H9 (cell line): ENCODE measurements around the gene PRKCA. TPM values are rescaled to one million over a fixed set of nuclear protein-coding genes. Genes with fewer than 3 reads are reported as not detected.

Source experiments
- DNase-seq: peaks from one replicate; pipeline ENCODE4 v3.0.0-alpha.2; 2017
- H2AFZ ChIP-seq: one replicate; pipeline ENCODE4 v1.6.1; 2013; ENCODE audit warnings: mild to moderate bottlenecking, low read length, control low read depth, moderate library complexity
- H2AK5ac ChIP-seq: 2 replicates; pipeline ENCODE4 v1.6.1; 2013; ENCODE audit warnings: low read length, control low read depth, mixed read lengths; ENCODE audit not compliant: insufficient read length
- H2BK120ac ChIP-seq: one replicate; pipeline ENCODE4 v1.6.1; 2013; ENCODE audit warnings: low read depth, mild to moderate bottlenecking, low read length, control low read depth, inconsistent platforms; ENCODE audit not compliant: poor library complexity, severe bottlenecking
- H2BK12ac ChIP-seq: 2 replicates; pipeline ENCODE4 v1.6.1; 2013; ENCODE audit warnings: low read length, control low read depth, mixed read lengths, low read depth; ENCODE audit not compliant: insufficient read length
- H2BK15ac ChIP-seq: 2 replicates; pipeline ENCODE4 v1.6.1; 2013; ENCODE audit warnings: low read depth, low read length, control low read depth
- H2BK20ac ChIP-seq: one replicate; pipeline ENCODE4 v1.6.1; 2013; ENCODE audit warnings: low read depth, mild to moderate bottlenecking, low read length, control low read depth, inconsistent platforms; ENCODE audit not compliant: poor library complexity, severe bottlenecking
- H2BK5ac ChIP-seq: 2 replicates; pipeline ENCODE4 v1.6.1; 2013; ENCODE audit warnings: low read length, control low read depth, mixed read lengths; ENCODE audit not compliant: insufficient read length
- H3K14ac ChIP-seq: 2 replicates; pipeline ENCODE4 v1.6.1; 2013; ENCODE audit warnings: low read length, control low read depth; ENCODE audit not compliant: insufficient read depth
- H3K18ac ChIP-seq: 2 replicates; pipeline ENCODE4 v1.6.1; 2013; ENCODE audit warnings: low read depth, mild to moderate bottlenecking, mixed read lengths, low read length, control low read depth; ENCODE audit not compliant: insufficient read length
- H3K23ac ChIP-seq: 2 replicates; pipeline ENCODE4 v1.6.1; 2013; ENCODE audit warnings: low read length, control low read depth, mixed read lengths, low read depth; ENCODE audit not compliant: insufficient read length
- H3K23me2 ChIP-seq: 2 replicates; pipeline ENCODE4 v1.6.1; 2013; ENCODE audit warnings: low read depth, mild to moderate bottlenecking, mixed read lengths, low read length, control low read depth; ENCODE audit not compliant: insufficient read length, poor library complexity, severe bottlenecking
- H3K27ac ChIP-seq: 2 replicates; pipeline ENCODE4 v1.5.1; 2013; ENCODE audit warnings: low read length, control low read depth, mixed read lengths, low read depth; ENCODE audit not compliant: insufficient read length
- H3K27me3 ChIP-seq: 2 replicates; pipeline ENCODE4 v1.6.1; 2013; ENCODE audit warnings: low read length, control low read depth, inconsistent platforms; ENCODE audit not compliant: insufficient read depth
- H3K4ac ChIP-seq: 2 replicates; pipeline ENCODE4 v1.6.1; 2013; ENCODE audit warnings: low read depth, mild to moderate bottlenecking, control low read depth, inconsistent platforms, low read length, moderate library complexity
- H3K4me1 ChIP-seq: 2 replicates; pipeline ENCODE4 v1.6.1; 2013; ENCODE audit warnings: low read length, control low read depth, inconsistent platforms; ENCODE audit not compliant: insufficient read depth
- H3K4me2 ChIP-seq: 2 replicates; pipeline ENCODE4 v1.6.1; 2013; ENCODE audit warnings: low read length, control low read depth, mixed read lengths; ENCODE audit not compliant: insufficient read length, insufficient read depth
- H3K56ac ChIP-seq: 2 replicates; pipeline ENCODE4 v1.6.1; 2013; ENCODE audit warnings: low read depth, mild to moderate bottlenecking, mixed read lengths, low read length, control low read depth; ENCODE audit not compliant: insufficient read length
- H3K79me1 ChIP-seq: 2 replicates; pipeline ENCODE4 v1.6.1; 2013; ENCODE audit warnings: low read depth, mild to moderate bottlenecking, moderate library complexity, low read length, control low read depth, inconsistent platforms; ENCODE audit not compliant: insufficient read depth, poor library complexity, severe bottlenecking
- H3K79me2 ChIP-seq: 2 replicates; pipeline ENCODE4 v1.6.1; 2013; ENCODE audit warnings: low read length, control low read depth, inconsistent platforms; ENCODE audit not compliant: insufficient read depth
- H3K9ac ChIP-seq: 2 replicates; pipeline ENCODE4 v1.6.1; 2013; ENCODE audit warnings: low read length, control low read depth, mixed read lengths; ENCODE audit not compliant: insufficient read length; ENCODE audit errors: extremely low read depth
- H3K9me3 ChIP-seq: one replicate; pipeline ENCODE4 v1.6.1; 2013; ENCODE audit warnings: low read depth, low read length, inconsistent platforms; ENCODE audit not compliant: control insufficient read depth
- H3T11ph ChIP-seq: one replicate; pipeline ENCODE4 v1.6.1; 2013; ENCODE audit warnings: mild to moderate bottlenecking, low read length, control low read depth, inconsistent platforms
- H4K20me1 ChIP-seq: one replicate; pipeline ENCODE4 v1.6.1; 2013; ENCODE audit not compliant: control insufficient read depth, insufficient read length, insufficient read depth
- H4K5ac ChIP-seq: 2 replicates; pipeline ENCODE4 v1.6.1; 2013; ENCODE audit warnings: low read depth, mild to moderate bottlenecking, mixed read lengths, low read length, control low read depth; ENCODE audit not compliant: insufficient read length
- H4K8ac ChIP-seq: replicated peaks from 2 replicates; pipeline ENCODE4 v1.6.1; 2013; ENCODE audit warnings: low read length, control low read depth, mixed read lengths, low read depth; ENCODE audit not compliant: insufficient read length
- H4K91ac ChIP-seq: 2 replicates; pipeline ENCODE4 v1.6.1; 2013; ENCODE audit warnings: low read depth, mild to moderate bottlenecking, moderate library complexity, mixed read lengths, low read length, control low read depth; ENCODE audit not compliant: insufficient read length
- H3K27ac Mint-ChIP-seq, 3 experiments: 2 replicates in 2 of 3; 3 replicates in 1 of 3; pipeline ENCODE4 v1.8.0; 2020 to 2021; ENCODE audit warnings: mixed read lengths in 3 of 3, mild to moderate bottlenecking in 1 of 3, moderate library complexity in 1 of 3
- H3K27me3 Mint-ChIP-seq: 2 replicates; pipeline ENCODE4 v1.8.0; 2021; ENCODE audit warnings: low read depth, mild to moderate bottlenecking, moderate library complexity, mixed read lengths
- H3K36me3 Mint-ChIP-seq, 3 experiments: 2 replicates in 2 of 3; 3 replicates in 1 of 3; pipeline ENCODE4 v1.8.0; 2020 to 2021; ENCODE audit warnings: low read depth in 3 of 3, mixed read lengths in 3 of 3; ENCODE audit not compliant: insufficient read depth in 1 of 3
- H3K4me1 Mint-ChIP-seq, 2 experiments: 2 replicates each; pipeline ENCODE4 v1.8.0; 2020; ENCODE audit warnings: mixed read lengths in 2 of 2
- H3K4me3 Mint-ChIP-seq, 2 experiments: 2 replicates in 1 of 2; 3 replicates in 1 of 2; pipeline ENCODE4 v1.8.0; 2020 to 2021; ENCODE audit warnings: mild to moderate bottlenecking in 2 of 2, mixed read lengths in 2 of 2, moderate library complexity in 1 of 2
- H3K9me3 Mint-ChIP-seq, 2 experiments: 2 replicates in 1 of 2; 3 replicates in 1 of 2; pipeline ENCODE4 v1.8.0; 2020; ENCODE audit warnings: mild to moderate bottlenecking in 2 of 2, mixed read lengths in 2 of 2, moderate library complexity in 1 of 2
- WGBS: extraction: QIAGEN DNeasy Blood & Tissue Kit; methylation state at CpG from one replicate; pipeline ENCODE4 v1.1.7; 2013; ENCODE audit warnings: missing lambda C conversion rate, low lambda C conversion rate, mixed read lengths; ENCODE audit not compliant: insufficient read length; ENCODE audit errors: extremely low coverage; 5-methylcytosine and 5-hydroxymethylcytosine counted together
- total RNA-seq: library from RNA; stranded (reverse); gene quantifications from 2 replicates; pipeline ENCODE4 v1.2.1, GENCODE V29; 2021
- TF ChIP-seq, protein P1 (sequence below): fragments of 200-600 bp; sonication (generic); conservative IDR thresholded peaks from 3 replicates; pipeline ENCODE4 v1.8.0; 2021; ENCODE audit warnings: antibody characterized with exemption, mild to moderate bottlenecking

Gene PRKCA
- total RNA-seq, 1 experiment from 2014 or later = 10.5 TPM

DNA sequence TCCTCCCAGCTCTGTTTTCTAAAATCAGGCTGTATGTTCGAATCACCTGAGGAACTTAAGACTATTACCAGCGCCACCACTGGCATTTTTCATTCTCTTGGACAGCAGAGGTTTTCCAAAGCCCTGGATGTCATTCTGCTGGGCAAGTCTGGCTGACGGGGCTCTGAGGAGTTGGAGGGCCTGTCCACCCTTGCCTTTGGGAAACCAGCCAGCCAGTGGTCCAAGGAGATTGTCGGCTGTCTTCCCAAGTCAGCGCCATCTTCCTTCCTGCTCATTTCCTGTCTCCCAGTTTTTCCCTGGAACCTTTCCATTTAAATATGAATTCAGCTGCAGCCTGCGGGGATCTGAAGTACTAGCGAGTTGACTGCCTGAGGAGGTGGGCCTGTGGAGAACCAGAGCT, 258.3 kb downstream of the PRKCA start:
- Mint-ChIP-seq H3K36me3 (peaks cover 4 to 18% (median 10%) of the 10 kb centered on the region in 3 experiments), H3K9me3 (peaks cover 8 to 9% of the 10 kb centered on the region in 2 experiments)

More for the DNA sequence above, 258.3 kb downstream of the PRKCA start:
- H3K23ac ChIP-seq = no peak overlapping the region
- H2BK12ac ChIP-seq = no peak overlapping the region
- Mint-ChIP-seq H3K27ac (no peak overlapping the region; a peak in 1 of 7 replicates), H3K27me3 (no peaks in the 10 kb centered on the region), H3K4me1 (peaks cover 23 to 24% of the 10 kb centered on the region in 2 experiments), H3K4me3 (no peak overlapping the region)
- no peak overlapping the region for H3K18ac ChIP-seq
- H2BK5ac ChIP-seq = no peak overlapping the region
- H2AFZ ChIP-seq = no peak overlapping the region
- no peak overlapping the region for H2BK15ac ChIP-seq
- no peak overlapping the region for H3K14ac ChIP-seq
- no peaks in the 10 kb centered on the region for H3K23me2 ChIP-seq
- no peak overlapping the region for H4K8ac ChIP-seq
- no peak overlapping the region for H3K9ac ChIP-seq
- H3T11ph ChIP-seq = no peak overlapping the region
- no peak overlapping the region for H3K4me2 ChIP-seq
- H4K91ac ChIP-seq = no peak overlapping the region
- no peak overlapping the region for H3K27ac ChIP-seq
- H4K20me1 ChIP-seq = no peaks in the 10 kb centered on the region
- H2AK5ac ChIP-seq = no peak overlapping the region
- DNase-seq = no peak
- H4K5ac ChIP-seq = no peak overlapping the region
- no peak overlapping the region for H3K4ac ChIP-seq
- no peaks in the 10 kb centered on the region for H3K79me1 ChIP-seq
- WGBS = no CpG with 5 or more reads among the region's 7 CpGs
- H3K27me3 ChIP-seq = no peaks in the 10 kb centered on the region
- no peaks in the 10 kb centered on the region for H3K9me3 ChIP-seq
- H3K4me1 ChIP-seq = peaks cover 4% of the 10 kb centered on the region; the same call in 1 of the 2 replicates
- H2BK20ac ChIP-seq = no peak overlapping the region
- no peak overlapping the region for H2BK120ac ChIP-seq
- no peaks in the 10 kb centered on the region for H3K79me2 ChIP-seq
- TF ChIP-seq, protein P1, sequence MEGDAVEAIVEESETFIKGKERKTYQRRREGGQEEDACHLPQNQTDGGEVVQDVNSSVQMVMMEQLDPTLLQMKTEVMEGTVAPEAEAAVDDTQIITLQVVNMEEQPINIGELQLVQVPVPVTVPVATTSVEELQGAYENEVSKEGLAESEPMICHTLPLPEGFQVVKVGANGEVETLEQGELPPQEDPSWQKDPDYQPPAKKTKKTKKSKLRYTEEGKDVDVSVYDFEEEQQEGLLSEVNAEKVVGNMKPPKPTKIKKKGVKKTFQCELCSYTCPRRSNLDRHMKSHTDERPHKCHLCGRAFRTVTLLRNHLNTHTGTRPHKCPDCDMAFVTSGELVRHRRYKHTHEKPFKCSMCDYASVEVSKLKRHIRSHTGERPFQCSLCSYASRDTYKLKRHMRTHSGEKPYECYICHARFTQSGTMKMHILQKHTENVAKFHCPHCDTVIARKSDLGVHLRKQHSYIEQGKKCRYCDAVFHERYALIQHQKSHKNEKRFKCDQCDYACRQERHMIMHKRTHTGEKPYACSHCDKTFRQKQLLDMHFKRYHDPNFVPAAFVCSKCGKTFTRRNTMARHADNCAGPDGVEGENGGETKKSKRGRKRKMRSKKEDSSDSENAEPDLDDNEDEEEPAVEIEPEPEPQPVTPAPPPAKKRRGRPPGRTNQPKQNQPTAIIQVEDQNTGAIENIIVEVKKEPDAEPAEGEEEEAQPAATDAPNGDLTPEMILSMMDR = no peak
- no peak overlapping the region for H3K56ac ChIP-seq
